Left lung (tissue), 10 donors: ENCODE data around the gene LTC4S. TPM values are rescaled to one million over a fixed set of nuclear protein-coding genes. Genes with fewer than 3 reads are reported as not detected.

Source experiments
- ATAC-seq: fragments of 200-7000 bp; cut with Tn5 transposase; one replicate; pipeline ENCODE4 v1.9.1; 2020; ENCODE audit warnings: moderate library complexity
- DNase-seq, 4 donors: peaks; one replicate each; pipeline ENCODE4 v3.0.0-alpha.2; 2013 to 2020
- H3K27ac ChIP-seq, 2 donors: fragments of 200-600 bp; sonication (generic) in 1 of 2; one replicate each; pipeline versions ENCODE4 v1.5.0 to v1.8.0; 2020 to 2021
- H3K27me3 ChIP-seq, 2 donors: fragments of 200-600 bp; sonication (generic) in 1 of 2; one replicate each; pipeline versions ENCODE4 v1.5.0 to v1.8.0; 2020 to 2021
- H3K36me3 ChIP-seq, 2 donors: fragments of 200-600 bp; sonication (generic) in 1 of 2; one replicate each; pipeline versions ENCODE4 v1.5.0 to v1.8.0; 2020 to 2021
- H3K4me1 ChIP-seq, 2 donors: fragments of 200-600 bp; one replicate each; pipeline ENCODE4 v1.8.0; 2021
- H3K4me3 ChIP-seq, 2 donors: fragments of 200-600 bp; sonication (generic) in 1 of 2; one replicate each; pipeline versions ENCODE4 v1.5.0 to v1.8.0; 2020 to 2021; ENCODE audit warnings: mild to moderate bottlenecking in 1 of 2
- H3K9me3 ChIP-seq, 2 donors: fragments of 200-600 bp; sonication (generic) in 1 of 2; one replicate each; pipeline versions ENCODE4 v1.5.0 to v1.8.0; 2020 to 2021
- CTCF ChIP-seq, 2 donors: fragments of 200-600 bp; sonication (generic) in 1 of 2; IDR thresholded peaks; one replicate each; pipeline versions ENCODE4 v1.5.0 to v1.8.0; 2021; ENCODE audit warnings: antibody characterized with exemption in 2 of 2
- intact Hi-C, 2 donors: fragments of 100-400 bp; cut with DNase I; formaldehyde crosslinking; loops; one replicate each; pipeline versions ENCODE4 v1.11.2 to v1.14.2; 2022
- polyA plus RNA-seq, 6 donors: library from polyadenylated mRNA; unstranded; fragments of 120-200 nt; gene quantifications; one replicate each; pipeline ENCODE4 v1.2.1, GENCODE V29; 2013; ENCODE audit not compliant: insufficient read length in 6 of 6
- total RNA-seq, 2 donors: library from RNA; stranded (reverse); fragmentation: NEBNext Ultra II Directional; extraction: Animal tissue kit (Norgen Biotek cat#: 25700); gene quantifications; one replicate each; pipeline ENCODE4 v1.2.1, GENCODE V29; 2021
- donor health status: DM: no; HTN: yes; CAD: no.
- donor health status: DM: no; HTN: no; CAD: no.

Gene LTC4S
- total and polyA plus RNA-seq, 8 donors: 3.0 to 19.6 (median 5.0) TPM

GRCh38 chr5:179837076-179838011, 43.6 kb downstream of the LTC4S start:
- Histone ChIP-seq H3K36me3 (peaks cover 12 to 88% of the 10 kb centered on the region in 2 donors), H3K27me3 (no peaks in the 10 kb centered on the region), H3K9me3 (no peaks in the 10 kb centered on the region), H3K4me1 (peaks cover 0 to 14% of the 10 kb centered on the region in 2 donors), H3K27ac (peak overlapping the region; percentile 19 to 46), H3K4me3 (no peak overlapping the region)
- intact Hi-C loops: no loop called here
- TF ChIP-seq CTCF (IDR thresholded peaks at IDR 0.05): no peak
- ATAC-seq: no peak
- DNase-seq: peak in 1 of 4 donors; percentile 44

GRCh38 chr5:179839328-179840256, 45.8 kb downstream of the LTC4S start:
- no peak for TF ChIP-seq CTCF (IDR thresholded peaks at IDR 0.05)
- Histone ChIP-seq H3K27me3 (no peaks in the 10 kb centered on the region), H3K27ac (peak overlapping the region in 1 of 2 donors; percentile 18), H3K36me3 (peaks cover 0 to 69% of the 10 kb centered on the region in 2 donors), H3K9me3 (peaks cover 0 to 1% of the 10 kb centered on the region in 2 donors), H3K4me3 (no peak overlapping the region), H3K4me1 (peaks cover 0 to 14% of the 10 kb centered on the region in 2 donors)
- DNase-seq: peak in 2 of 4 donors; percentile 33 to 72
- peak; percentile 42 for ATAC-seq
- intact Hi-C loops: no loop called here

- intact Hi-C loops: no loop called here
- peaks cover 0 to 61% of the 10 kb centered on the region in 2 donors for H3K36me3 ChIP-seq
- ATAC-seq: no peak
Measured at GRCh38 chr5:179840321-179840720, 46.5 kb downstream of the LTC4S start.

GRCh38 chr5:179840766-179841165, 47.0 kb downstream of the LTC4S start:
- no peak for TF ChIP-seq CTCF (IDR thresholded peaks at IDR 0.05)
- peak in 2 of 4 donors; percentile 24 to 82 for DNase-seq
- Histone ChIP-seq H3K27ac (no peak overlapping the region), H3K36me3 (peaks cover 0 to 61% of the 10 kb centered on the region in 2 donors), H3K4me3 (no peak overlapping the region), H3K4me1 (peaks cover 0 to 14% of the 10 kb centered on the region in 2 donors), H3K9me3 (peaks cover 0 to 12% of the 10 kb centered on the region in 2 donors), H3K27me3 (no peaks in the 10 kb centered on the region)
- ATAC-seq: no peak
- intact Hi-C loops: no loop called here

More at GRCh38 chr5:179840321-179840720, 46.5 kb downstream of the LTC4S start:
- peak in 2 of 4 donors; percentile 11 to 54 for DNase-seq
- no peak for TF ChIP-seq CTCF (IDR thresholded peaks at IDR 0.05)
- no peaks in the 10 kb centered on the region for H3K27me3 ChIP-seq
- H3K4me1 ChIP-seq: peaks cover 0 to 14% of the 10 kb centered on the region in 2 donors
- no peak overlapping the region for H3K4me3 ChIP-seq
- no peak overlapping the region for H3K27ac ChIP-seq
- H3K9me3 ChIP-seq: peaks cover 0 to 7% of the 10 kb centered on the region in 2 donors
